ENCODE results near the gene POLR2C. TPM values are rescaled to one million over a fixed set of nuclear protein-coding genes. Genes with fewer than 3 reads are reported as not detected.

The POLR2C gene
- total RNA-seq, 1 experiment from 2014 or later: 110 TPM

- Histone ChIP-seq H3K9me3 (ENCODE audit: low read depth, low read length, poor library complexity, severe bottlenecking) (no peaks in the 10 kb centered on the region), H3K4me3 (ENCODE audit: low read depth, low read length, poor library complexity, severe bottlenecking) (no peak overlapping the region), H3K4me1 (ENCODE audit: insufficient read depth, low read length, poor library complexity, severe bottlenecking) (peaks cover 3% of the 10 kb centered on the region), H3K27me3 (replicated peaks; ENCODE audit: insufficient read depth, low read depth, low read length, poor library complexity) (no peaks in the 10 kb centered on the region), H3K27ac (ENCODE audit: low read depth, low read length, poor library complexity, severe bottlenecking) (no peak overlapping the region), H3K36me3 (ENCODE audit: insufficient read depth, low read length, poor library complexity, severe bottlenecking) (peaks cover under 1% of the 10 kb centered on the region)
- no peak for DNase-seq (ENCODE audit: low spot score)
- no TSS peak for BruUV-seq (replicated peaks)
- TF ChIP-seq, protein P1, sequence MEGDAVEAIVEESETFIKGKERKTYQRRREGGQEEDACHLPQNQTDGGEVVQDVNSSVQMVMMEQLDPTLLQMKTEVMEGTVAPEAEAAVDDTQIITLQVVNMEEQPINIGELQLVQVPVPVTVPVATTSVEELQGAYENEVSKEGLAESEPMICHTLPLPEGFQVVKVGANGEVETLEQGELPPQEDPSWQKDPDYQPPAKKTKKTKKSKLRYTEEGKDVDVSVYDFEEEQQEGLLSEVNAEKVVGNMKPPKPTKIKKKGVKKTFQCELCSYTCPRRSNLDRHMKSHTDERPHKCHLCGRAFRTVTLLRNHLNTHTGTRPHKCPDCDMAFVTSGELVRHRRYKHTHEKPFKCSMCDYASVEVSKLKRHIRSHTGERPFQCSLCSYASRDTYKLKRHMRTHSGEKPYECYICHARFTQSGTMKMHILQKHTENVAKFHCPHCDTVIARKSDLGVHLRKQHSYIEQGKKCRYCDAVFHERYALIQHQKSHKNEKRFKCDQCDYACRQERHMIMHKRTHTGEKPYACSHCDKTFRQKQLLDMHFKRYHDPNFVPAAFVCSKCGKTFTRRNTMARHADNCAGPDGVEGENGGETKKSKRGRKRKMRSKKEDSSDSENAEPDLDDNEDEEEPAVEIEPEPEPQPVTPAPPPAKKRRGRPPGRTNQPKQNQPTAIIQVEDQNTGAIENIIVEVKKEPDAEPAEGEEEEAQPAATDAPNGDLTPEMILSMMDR (conservative IDR thresholded peaks at IDR 0.05; ENCODE audit: low read depth, low read length): no peak
- no peak for TF ChIP-seq EZH2 (IDR thresholded peaks at IDR 0.05; ENCODE audit: borderline replicate concordance, low read depth, low read length, poor library complexity, severe bottlenecking)
- POLR2A ChIA-PET (ENCODE audit: low non-redundant PET): no interaction called here
- CTCF ChIA-PET: no interaction called here
- intact Hi-C loops (cut with micrococcal nuclease; ENCODE audit: unreplicated experiment): no loop called here
Measured at GRCh38 chr16:57423152-57423551, 39.3 kb upstream of the POLR2C start.

GRCh38 chr16:57424583-57424982 is 37.9 kb upstream of the POLR2C start:
- BruUV-seq (replicated peaks): no TSS peak

GRCh38 chr16:57426356-57426755 is 36.1 kb upstream of the POLR2C start:
- H3K9me3 ChIP-seq (ENCODE audit: low read depth, low read length, poor library complexity, severe bottlenecking): no peaks in the 10 kb centered on the region
- no peaks in the 10 kb centered on the region for H3K27me3 ChIP-seq (replicated peaks; ENCODE audit: insufficient read depth, low read depth, low read length, poor library complexity)
- H3K27ac ChIP-seq (ENCODE audit: low read depth, low read length, poor library complexity, severe bottlenecking): no peak overlapping the region
- ChIA-PET POLR2A (ENCODE audit: low non-redundant PET) (no interaction called here), CTCF (no interaction called here)
- H3K36me3 ChIP-seq (ENCODE audit: insufficient read depth, low read length, poor library complexity, severe bottlenecking): peaks cover 26% of the 10 kb centered on the region
- DNase-seq (ENCODE audit: low spot score): no peak
- BruUV-seq (replicated peaks): no TSS peak
- H3K4me3 ChIP-seq (ENCODE audit: low read depth, low read length, poor library complexity, severe bottlenecking): no peak overlapping the region
- intact Hi-C loops (cut with micrococcal nuclease; ENCODE audit: unreplicated experiment): no loop called here
- no peak for TF ChIP-seq EZH2 (IDR thresholded peaks at IDR 0.05; ENCODE audit: borderline replicate concordance, low read depth, low read length, poor library complexity, severe bottlenecking)
- TF ChIP-seq, protein P1 (conservative IDR thresholded peaks at IDR 0.05; ENCODE audit: low read depth, low read length): no peak
- H3K4me1 ChIP-seq (ENCODE audit: insufficient read depth, low read length, poor library complexity, severe bottlenecking): no peaks in the 10 kb centered on the region

More at GRCh38 chr16:57424583-57424982, 37.9 kb upstream of the POLR2C start:
- Histone ChIP-seq H3K9me3 (ENCODE audit: low read depth, low read length, poor library complexity, severe bottlenecking) (no peaks in the 10 kb centered on the region), H3K36me3 (ENCODE audit: insufficient read depth, low read length, poor library complexity, severe bottlenecking) (peaks cover 9% of the 10 kb centered on the region), H3K27ac (ENCODE audit: low read depth, low read length, poor library complexity, severe bottlenecking) (no peak overlapping the region), H3K27me3 (replicated peaks; ENCODE audit: insufficient read depth, low read depth, low read length, poor library complexity) (no peaks in the 10 kb centered on the region), H3K4me1 (ENCODE audit: insufficient read depth, low read length, poor library complexity, severe bottlenecking) (no peaks in the 10 kb centered on the region), H3K4me3 (ENCODE audit: low read depth, low read length, poor library complexity, severe bottlenecking) (no peak overlapping the region)
- TF ChIP-seq EZH2 (IDR thresholded peaks at IDR 0.05; ENCODE audit: borderline replicate concordance, low read depth, low read length, poor library complexity, severe bottlenecking): no peak
- TF ChIP-seq, protein P1 (conservative IDR thresholded peaks at IDR 0.05; ENCODE audit: low read depth, low read length): no peak
- no peak for DNase-seq (ENCODE audit: low spot score)
- ChIA-PET POLR2A (ENCODE audit: low non-redundant PET) (no interaction called here), CTCF (no interaction called here)
- intact Hi-C loops (cut with micrococcal nuclease; ENCODE audit: unreplicated experiment): no loop called here

All from A673 (cell line).